Activated effector memory CD4-positive, alpha-beta T cell treated with anti-CD3 and anti-CD28 coated beads, Interleukin-2, amount 50 U/mL, for 16 hours (primary cell): ENCODE results near the gene TCTA.

Experiments
- DNase-seq: peaks from one replicate; pipeline ENCODE4 v3.0.0-alpha.2; 2020

The TCTA gene

DNA sequence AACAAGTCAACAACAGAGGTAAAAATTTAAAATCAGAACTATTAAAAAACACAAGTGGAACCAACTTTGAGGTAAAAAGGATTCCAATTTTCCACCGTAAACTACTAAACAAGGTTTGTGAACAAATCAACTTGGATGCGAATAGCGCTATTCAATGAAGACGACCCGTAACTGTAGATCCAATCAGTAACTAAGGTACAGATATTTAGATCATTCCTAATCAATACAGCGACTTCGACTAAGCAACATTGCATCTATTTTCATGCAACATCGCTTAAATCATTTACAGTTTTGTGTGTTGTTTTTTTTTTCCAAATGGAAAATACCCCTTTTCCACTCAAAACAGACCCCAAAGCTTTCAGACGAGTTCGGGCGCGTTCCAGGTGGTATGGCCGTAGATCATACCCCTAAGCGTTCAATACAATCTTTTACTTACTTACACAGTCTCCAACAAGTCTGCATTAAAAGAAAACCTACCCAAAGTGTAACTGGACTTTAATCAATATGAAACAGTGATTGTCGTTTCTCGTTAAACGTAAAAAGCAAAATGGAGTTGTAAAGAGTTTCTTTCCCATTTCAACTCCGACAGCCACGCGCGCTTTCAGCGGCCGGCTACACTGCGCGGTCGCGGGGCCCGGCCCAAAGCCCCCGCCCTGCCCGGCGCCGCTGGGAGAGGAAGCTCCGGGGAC, 1.2 kb upstream of the TCTA start:
- no peak for DNase-seq

DNA sequence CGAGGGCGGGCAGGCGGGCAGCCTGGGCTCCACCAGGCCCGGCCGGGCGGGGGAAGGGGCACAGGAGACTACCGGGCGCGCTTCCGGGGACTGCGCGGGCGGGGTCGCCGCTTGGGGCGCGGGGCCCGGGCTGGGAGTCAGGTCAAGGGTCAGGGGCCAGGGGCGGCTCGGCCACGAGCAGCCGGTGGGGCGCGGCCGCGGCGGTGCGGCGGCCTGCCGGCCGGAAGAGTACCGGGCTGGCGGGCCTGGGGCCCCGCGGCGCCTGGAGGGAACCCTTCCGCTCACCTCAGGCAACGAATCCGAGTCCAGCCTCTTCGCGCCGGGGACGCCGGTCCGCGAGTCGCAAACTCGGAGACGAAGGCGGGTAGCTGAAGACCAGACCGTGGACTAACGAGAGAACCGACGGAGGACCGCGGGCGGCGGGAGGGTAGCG, 672 bp upstream of the TCTA start:
- peak; percentile 87 for DNase-seq

DNA sequence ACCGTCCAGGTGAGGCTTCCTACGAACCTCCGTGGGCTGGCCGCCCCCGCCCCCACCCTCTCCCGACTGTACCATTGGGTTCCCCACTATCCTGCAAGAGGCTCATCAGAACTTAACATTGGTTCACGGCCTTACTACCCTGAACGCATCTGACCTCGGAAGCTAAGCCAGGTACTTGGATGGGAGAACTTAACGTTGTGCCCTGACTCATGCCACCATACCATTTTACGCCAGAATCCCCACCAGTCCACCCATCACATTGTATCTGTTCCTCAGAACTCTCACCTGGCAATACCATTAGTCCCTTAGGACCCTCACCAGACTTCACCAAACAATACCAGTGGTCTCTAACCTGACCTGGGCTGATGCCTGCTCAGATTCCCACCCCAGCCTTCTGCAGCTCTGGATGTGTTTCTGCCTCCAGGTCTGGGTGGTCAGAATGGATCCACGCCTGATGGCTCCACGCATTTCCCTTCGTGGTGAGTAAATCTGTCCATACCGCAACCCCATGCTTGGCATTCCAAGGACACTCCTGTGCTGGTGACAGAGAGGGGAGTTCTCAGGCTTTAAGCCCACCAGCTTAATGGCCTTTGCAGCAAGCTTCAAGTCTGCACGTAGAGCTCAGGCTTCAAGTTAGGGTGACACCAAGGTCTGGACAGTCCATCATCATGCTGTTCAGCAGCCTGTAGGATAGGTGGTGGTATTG, 562 bp downstream of the TCTA start:
- DNase-seq: no peak

DNA sequence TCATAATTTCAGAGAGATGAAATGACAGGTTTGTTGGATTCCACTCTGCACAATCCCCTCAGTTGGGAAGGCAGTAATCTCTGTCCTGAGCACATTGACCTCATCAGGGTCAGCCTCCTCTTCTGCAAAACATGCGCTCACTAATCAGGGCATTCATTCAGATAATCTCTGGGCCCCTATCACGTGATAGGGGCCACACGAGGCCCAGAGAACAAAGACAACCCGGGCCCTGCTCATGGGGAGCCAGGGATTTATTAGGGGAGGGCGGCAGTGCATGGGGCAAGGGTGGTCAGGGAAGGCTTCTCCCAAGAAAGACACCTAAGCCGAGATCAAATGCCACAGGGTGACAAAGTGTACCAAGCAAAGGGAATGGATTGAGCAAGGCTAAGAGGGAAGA, 1.1 kb downstream of the TCTA start:
- DNase-seq: no peak

DNA sequence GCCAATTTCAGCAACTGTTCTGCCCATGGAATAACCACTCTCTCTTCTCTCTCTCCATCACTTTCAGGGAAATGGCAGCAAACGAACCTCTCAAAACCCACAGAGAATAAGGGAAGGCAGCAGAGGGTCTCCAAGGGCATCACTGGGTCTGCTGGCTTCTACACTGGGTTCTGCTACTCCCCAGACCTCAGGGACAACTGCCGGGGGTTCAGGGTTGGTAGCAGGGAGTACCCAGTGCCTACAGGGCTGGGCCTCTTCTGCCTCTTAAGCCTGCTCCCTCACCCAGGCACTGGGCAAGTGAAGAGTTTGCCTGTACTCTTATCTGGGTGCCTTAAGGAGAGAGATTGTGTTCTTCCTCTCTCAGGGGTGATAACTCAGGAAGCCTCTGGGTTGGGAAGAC, 2.5 kb downstream of the TCTA start:
- no peak for DNase-seq

DNA sequence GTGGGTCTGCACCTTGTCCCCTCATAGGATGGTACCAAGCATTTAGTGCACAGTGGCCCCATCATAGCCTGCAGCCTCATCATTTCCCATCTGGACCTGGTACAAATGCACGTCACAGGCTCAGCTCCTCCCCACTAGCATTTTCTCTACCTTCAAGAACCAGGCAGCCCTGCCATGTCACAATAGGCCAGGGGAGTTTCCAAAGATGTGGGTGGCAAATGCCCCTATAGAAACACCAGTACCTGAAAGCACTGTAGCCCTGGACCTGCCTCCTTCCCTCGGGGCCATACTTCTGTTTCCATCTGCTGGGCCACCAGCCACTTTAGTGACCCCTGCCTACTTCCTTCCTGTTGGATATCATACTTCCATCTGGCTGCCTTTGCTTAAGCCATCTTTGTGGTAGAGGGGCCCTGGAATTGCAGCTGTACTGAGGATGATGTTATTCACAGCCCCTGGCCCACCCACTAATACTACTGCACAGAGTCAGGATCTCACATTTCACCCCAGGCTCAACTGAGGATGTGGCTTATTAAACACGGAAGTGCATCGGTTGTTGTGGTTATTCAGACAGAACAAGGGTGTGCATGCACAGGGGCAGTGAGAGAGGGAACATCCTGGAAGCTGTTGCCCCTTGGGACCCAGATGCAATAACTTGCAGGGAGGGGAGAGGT, 3.8 kb downstream of the TCTA start:
- peak; percentile 89 for DNase-seq

DNA sequence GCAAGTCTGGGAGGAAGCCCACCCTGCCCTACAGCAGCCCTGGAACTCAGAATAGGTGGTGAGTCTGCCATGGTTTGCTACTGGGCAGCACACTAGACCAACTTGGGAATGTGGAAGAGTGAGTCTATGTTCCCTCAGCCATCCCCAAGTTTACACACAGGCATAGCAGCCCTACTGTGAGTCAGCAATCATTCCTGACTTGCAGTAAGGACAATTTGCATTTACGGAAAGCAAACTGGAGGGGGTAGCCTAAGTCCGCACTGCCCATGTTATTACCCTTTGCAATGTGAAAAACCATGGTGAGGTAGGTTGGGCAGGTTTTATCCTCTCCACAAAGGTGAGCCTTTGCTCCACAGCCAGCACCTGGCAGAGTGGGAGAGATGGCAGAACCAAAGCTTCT, 4.6 kb downstream of the TCTA start:
- no peak for DNase-seq

DNA sequence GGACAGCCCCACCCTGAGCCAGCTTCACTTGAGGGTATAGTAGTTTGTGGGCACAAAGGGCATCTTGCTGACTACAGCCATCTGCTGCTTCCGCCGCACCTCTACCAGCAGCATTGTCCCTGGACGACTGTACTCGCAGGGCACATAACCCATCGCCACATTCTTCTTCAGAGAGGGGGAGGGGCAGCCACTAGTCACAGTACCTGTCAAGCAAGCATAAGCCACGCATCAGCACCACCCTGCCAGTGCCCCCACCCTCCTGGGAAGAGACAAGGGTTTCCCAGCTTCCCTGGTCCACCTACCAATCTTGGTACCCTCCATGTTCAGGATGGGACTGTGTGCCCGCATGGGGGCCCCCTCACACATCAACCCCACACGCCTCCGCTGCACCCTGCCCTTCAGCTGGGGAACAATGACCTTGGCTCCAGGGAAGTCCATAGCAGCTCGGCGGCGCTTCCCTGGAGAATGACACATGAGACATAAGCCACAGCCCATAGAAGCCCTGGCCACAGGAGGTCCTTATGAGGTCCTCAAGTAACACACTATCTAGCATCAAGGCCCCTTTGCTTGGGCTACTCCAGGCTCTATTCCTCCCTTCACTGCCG, 5.4 kb downstream of the TCTA start:
- DNase-seq: no peak

DNA sequence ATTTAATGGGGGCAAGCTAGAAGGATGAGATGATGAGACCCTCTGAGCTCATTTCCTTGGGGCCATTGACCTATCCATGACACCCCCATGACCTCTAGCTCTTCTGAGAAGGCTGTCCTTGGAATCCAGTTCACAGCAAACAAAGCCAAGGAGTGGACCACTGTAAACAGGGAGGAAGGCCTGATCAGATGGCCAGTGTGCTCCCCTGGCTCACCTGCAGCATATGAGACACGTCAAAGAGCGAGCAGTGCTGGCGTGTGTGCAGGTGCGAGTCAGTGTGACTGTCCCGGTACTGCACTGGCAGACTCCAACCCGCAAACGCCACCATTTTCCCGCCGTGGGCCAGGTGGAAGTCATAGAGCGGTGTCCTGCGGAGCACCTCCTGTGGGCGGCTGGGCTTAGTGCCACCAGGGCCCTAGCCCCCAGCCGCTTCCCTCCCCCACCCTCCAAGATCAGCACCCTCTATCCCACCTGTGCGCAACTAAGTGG, 9.7 kb downstream of the TCTA start:
- no peak for DNase-seq

DNA sequence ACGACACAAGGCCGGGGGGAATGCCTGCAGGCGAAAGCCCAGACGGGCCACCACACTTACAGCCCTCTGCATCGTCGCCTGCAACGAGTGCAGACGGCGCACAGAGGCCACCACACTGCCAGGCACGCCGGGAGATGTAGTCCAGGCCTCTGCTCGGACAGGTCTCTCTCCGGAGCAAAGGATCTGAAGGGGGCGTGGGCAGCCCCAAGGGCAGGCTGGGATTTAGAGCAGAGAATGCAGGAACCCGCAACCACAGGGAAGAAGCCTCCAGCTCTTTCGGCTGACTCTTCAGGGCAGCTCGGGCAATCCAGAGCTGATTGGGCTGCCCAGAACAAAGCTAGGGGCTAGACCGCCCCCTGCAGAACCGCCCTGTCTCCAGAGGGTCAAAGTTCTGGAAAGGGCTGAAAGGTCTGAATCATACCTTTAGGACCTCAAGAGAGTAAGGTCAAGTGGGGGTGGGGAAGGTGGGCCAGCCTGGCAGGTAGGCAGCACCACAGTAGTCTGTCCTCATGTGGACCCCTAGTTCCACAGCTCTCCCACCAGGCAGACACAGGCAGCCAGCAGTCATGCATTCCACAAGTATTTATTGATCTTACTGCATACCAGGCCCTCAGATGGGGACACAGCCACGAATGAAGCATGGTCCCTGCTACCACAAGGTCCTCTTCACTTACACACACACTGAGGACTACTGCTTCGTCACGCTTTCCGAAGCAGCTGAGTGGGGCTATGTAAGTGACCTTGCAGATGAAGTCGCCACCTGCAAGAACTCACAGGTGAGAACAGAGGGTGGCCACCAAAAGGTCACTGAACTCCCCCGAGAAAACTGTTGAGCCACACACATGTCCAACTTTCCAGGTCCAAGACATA, 10.4 kb downstream of the TCTA start, which contains the start of gene AMT:
AMT (minus strand) TSS at position 95 of the 870 bp plus-strand sequence; CDS start at position 72, 23 bp downstream.
- DNase-seq: no peak

DNA sequence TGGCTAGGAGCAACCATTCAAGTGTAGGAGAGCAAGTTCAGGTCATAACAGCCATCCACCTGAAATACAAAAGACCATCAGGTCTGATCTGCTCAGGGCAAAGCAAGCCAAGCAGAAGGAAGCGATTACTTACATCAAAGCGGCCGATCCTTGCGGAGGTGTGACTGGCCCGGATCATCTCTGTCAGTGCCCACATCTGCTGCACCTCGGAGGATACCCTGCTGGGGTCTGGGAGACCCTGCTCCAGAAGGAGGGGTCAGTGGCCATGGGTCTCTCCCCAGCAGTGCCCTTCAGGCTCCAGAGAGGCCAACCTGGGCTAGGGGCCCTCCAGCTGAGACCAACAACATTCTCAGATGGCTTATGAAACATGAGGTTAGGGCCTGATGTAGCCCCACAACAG, 12.6 kb downstream of the TCTA start:
- no peak for DNase-seq

DNA sequence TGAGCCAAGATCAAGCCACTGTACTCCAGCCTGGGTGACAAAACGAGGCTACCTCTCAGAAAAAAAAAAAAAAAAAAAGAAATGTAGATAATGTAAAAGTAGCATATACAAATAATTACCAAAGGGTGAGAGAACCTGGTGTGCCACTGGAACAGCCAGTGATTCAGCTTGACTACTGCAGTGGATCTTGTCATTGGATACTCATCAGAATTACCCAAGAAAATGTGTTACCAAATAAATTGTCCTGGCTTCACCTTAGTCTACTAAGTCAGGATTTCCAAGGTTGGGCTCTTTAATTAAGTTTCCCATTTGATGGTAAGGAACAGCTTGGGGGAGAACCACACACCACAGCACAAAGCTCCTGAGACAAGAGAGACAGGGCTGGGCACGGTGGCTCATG, 15.4 kb downstream of the TCTA start:
- DNase-seq: no peak

DNA sequence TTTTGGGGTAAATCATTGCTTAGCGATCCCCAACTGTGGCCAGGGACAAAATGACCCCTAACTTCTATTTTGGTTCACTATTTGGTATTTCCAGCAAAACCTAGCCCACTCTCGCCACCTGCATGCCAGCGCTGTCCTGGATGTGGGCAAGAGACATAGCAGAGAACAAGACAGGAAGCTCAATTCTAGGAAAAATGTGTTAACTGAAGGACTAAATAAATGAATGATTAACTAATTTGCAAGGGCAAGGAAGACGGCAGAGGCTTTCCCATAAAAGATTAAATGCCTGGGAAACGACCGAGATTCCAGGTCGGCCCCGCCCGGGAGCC, 16.5 kb downstream of the TCTA start:
- no peak for DNase-seq

DNA sequence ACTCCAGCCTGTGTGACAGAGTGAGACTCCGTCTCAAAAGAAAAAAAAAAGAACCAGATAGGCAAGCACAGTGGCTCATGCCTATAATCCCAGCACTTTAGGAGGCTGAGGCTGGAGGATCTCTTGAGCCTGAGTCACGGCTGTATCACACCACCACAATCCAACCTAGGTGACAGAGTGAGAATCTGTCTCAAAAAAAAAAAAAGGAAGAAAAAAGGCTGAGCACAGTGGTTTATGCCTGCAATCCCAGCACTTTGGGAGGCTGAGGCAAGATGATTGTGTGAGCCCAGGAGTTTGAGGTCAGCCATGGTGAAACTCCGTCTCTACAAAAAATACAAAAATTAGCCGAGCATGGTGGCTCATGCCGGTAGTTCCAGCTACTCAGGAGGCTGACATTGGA, 22.5 kb downstream of the TCTA start:
- no peak for DNase-seq

DNA sequence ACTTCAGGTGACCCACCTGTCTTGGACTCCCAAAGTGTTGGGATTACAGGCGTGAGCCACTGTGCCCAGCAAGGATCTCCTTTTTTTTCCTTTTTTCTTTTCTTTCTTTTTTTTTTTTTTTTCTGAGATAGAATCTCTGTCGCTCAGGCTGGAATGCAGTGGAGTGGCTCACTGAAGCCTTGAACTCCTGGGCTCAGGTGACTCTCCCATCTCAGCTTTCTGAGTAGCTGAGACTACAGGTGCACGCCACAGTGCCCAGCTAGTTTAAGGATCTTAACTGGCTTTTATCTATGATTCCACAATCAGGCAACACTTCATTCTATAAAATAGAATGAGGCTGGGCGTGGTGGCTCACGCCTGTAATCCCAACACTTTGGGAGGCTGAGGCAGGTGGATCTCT, 33.2 kb downstream of the TCTA start:
- DNase-seq: no peak

DNA sequence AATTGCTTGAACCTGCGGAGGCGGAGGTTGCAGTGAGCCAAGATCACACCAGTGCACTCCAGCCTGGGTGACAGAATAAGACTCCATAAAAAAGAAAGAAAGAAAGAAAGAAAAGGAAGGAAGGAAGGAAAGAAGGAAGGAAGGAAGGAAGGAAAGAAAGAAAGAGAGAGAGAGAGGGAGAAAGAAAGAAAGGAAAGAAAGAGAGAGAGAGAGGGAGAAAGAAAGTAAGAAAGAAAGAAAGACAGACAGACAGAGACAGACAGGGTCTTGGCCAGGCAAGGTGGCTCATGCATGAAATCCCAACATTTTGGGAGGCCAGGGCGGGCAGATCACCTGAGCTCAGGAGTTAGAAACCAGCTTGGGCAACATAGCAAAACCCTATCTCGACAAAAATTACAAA, 41.4 kb downstream of the TCTA start:
- no peak for DNase-seq

DNA sequence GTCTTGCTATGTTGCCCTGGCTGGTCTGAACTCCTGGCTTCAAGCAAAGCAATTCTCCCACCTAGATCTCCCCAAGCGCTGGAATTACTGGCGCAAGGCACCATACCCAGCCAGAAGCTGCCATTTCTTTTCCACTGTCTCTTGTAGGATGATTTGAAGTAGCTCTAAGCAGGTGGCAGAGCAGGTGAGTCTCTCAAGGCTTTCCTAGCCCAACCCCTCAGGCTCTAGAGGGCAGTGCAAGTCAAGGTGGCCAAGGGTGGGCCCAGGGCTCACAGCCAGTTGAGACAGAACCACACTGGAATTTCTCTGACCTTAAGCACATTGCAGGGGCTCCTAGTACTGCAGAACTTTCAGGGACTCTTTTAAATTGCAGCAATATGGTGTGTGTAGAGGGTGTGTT, 42.2 kb downstream of the TCTA start:
- no peak for DNase-seq

DNA sequence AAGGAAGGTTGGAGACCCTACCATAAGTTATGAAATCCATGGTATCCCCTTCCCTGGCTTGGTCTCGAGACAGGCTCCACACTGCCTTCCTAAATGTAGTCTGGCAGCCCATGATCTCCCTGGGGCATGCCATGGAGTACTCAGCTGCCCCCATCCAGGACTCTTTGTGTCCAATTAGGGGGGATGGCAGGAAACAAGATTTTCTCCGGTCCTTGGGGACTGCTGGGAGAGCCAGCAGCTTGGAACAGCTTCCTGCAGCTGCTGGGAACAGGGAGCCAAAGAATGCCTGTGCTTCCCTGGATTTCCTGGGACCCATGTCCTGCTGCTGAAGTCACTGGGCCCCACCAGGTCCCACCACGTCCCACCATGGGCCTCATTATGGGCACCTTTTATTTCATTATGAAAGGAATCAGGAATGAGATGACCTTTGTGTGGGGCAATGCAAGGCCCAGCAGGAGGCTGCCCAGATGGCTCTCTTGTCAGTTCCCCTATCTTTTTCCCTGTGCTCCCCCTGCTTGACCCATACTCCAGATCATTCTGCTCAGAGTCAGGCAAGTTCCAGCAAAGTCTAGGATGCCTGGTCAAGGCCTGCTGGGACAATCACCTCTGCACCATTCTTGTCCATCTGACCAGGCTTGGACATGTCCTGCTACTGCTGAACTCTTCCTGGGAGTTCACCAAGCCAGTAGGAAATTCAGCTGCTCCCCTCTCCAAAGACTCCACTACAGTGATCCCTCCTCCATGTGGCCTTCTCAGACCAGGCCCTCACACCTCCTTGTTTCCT, 42.9 kb downstream of the TCTA start:
- no peak for DNase-seq

DNA sequence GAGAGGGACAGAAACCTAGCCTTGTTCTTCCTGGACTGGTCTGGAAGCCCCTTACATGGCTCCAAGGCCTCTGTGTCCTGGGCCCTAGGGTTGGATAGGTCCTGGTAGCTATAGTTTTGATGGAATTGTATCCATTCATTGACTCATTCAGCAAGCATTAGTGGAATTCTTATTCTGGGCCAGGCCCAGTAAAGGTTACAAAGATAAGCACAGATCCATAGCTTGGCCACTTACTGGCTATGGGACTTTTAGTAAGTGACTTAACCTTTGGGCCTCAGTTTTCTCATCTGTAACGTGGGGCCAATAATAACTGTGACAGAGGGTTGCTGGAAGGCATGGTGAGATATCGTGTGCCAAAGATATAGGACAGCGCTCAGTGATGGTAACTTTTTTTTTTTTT, 44.2 kb downstream of the TCTA start:
- DNase-seq: no peak

DNA sequence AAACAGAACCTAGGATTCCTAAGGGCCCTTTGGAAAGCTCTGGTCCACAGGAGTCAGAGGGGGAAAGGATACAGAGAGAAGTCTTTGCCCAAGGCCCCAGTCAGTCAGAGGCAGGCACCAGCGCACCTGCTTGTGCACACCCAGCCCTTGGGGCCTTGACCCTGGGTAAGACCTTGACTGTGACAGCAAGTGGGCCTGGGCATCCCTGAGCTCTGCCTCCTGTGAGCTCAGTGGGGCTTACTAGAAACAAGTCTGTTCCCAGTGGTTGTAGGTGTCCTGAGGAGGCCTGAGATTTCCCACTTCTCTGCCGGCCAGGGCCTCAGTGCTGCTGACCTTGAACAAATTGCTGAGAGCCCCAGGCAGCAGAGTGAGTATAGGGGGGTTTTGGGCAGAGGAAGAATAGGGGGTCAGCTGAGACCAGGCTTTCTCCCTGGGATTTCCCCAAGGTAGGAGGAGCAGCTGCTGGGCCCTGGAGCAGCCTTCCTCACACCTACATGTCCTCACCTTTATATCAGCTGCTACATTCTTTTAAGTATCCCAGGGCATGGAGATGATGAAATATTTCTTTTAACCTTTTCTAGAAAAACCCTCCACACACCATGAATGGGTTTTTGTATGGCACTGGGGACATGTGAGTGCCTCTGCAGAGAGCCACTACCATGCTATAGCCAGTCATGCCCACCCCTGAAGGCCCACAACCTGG, 48.1 kb downstream of the TCTA start:
- DNase-seq: no peak

DNA sequence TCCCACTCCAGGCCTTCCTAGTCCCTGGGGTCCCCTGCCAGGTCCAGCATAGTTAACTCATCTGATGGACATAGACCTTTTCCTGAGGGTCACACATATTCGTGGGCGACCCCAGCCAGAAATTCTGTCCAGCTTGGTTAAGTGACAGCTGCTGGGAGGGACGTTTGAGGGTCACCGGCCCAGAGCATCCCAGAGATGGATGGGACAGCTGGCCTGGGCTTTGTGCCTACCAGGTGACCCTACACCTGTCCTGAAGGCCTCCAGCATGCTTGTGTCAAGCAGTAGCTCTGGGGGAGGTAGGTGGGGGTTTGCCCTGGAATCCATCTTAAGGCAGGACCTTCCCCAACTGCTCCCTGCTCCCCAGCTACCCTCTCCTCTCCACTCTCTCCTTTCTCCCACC, 48.7 kb downstream of the TCTA start:
- no peak for DNase-seq
